ENCODE measurements around the gene TDRD3.

Gene TDRD3

DNA sequence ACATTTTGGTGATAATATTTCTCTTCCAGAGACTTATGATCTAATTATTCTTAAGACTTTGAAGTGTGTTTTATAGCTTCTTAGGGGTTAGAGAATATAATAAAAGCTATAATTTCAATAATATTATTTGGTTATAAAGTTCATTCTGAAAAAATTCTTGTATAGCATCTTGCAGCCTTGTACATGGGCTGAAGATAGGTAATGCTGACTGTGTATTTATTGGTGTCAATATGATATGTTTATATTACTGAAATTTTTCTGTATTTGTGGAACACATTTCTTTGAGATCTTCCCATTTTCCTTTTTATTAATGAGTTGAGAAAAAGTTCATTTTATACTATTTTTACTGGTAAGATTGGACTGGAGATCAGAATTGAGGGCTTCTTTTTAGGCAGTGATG is 87.8 kb downstream of the TDRD3 start:
- no peaks in the 10 kb centered on the region for H3K79me2 ChIP-seq
- H3K4me2 ChIP-seq (ENCODE audit: low read length): no peak overlapping the region
- no peak overlapping the region for H3K4me3 ChIP-seq (ENCODE audit: low read depth, low read length)
- H3K27me3 ChIP-seq (ENCODE audit: control insufficient read depth, insufficient read depth, low read length): no peaks in the 10 kb centered on the region
- H3K9ac ChIP-seq: no peak overlapping the region
- no peaks in the 10 kb centered on the region for H3K4me1 ChIP-seq
- H3K36me3 ChIP-seq (ENCODE audit: control insufficient read depth, insufficient read depth, low read length): no peaks in the 10 kb centered on the region
- no peak overlapping the region for H2AFZ ChIP-seq
- no peaks in the 10 kb centered on the region for H3K9me3 ChIP-seq (ENCODE audit: control insufficient read depth, low read length)
- H3K27ac ChIP-seq: no peak overlapping the region
- no peak for TF ChIP-seq CTCF (IDR thresholded peaks at IDR 0.05)

DNA sequence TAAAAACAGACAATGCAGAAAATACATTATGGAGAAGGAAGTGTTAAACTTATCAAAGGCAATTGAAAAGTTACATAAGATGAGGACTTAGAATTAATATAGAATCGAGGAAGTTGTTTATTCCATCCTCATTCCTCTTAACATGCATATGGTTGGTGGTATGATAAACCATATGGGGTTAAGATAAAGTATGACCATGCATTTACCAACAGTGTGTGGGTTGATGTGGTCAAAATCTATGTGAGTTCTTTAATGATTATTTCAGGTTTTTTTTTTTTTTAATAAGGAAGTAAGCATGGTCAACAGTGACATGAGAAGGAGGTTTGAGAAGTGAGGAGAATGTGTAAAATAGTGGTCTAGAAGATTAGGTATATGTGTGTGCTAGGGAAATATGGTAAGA is 94.5 kb downstream of the TDRD3 start:
- H2AFZ ChIP-seq: no peak overlapping the region
- no peaks in the 10 kb centered on the region for H3K27me3 ChIP-seq (ENCODE audit: control insufficient read depth, insufficient read depth, low read length)
- H3K9ac ChIP-seq: no peak overlapping the region
- no peaks in the 10 kb centered on the region for H3K79me2 ChIP-seq
- H3K4me1 ChIP-seq: no peaks in the 10 kb centered on the region
- no peak overlapping the region for H3K27ac ChIP-seq
- H3K4me3 ChIP-seq (ENCODE audit: low read depth, low read length): no peak overlapping the region
- H3K9me3 ChIP-seq (ENCODE audit: control insufficient read depth, low read length): no peaks in the 10 kb centered on the region
- no peak overlapping the region for H3K4me2 ChIP-seq (ENCODE audit: low read length)
- no peak for TF ChIP-seq CTCF (IDR thresholded peaks at IDR 0.05)
- no peaks in the 10 kb centered on the region for H3K36me3 ChIP-seq (ENCODE audit: control insufficient read depth, insufficient read depth, low read length)

- Histone ChIP-seq H2AFZ (no peak overlapping the region), H3K36me3 (ENCODE audit: control insufficient read depth, insufficient read depth, low read length) (no peaks in the 10 kb centered on the region), H3K4me1 (no peaks in the 10 kb centered on the region), H3K4me3 (ENCODE audit: low read depth, low read length) (no peak overlapping the region), H3K4me2 (ENCODE audit: low read length) (no peak overlapping the region), H3K27ac (no peak overlapping the region), H3K9me3 (ENCODE audit: control insufficient read depth, low read length) (no peaks in the 10 kb centered on the region), H3K27me3 (ENCODE audit: control insufficient read depth, insufficient read depth, low read length) (no peaks in the 10 kb centered on the region), H3K9ac (no peak overlapping the region), H3K79me2 (no peaks in the 10 kb centered on the region)
- no peak for TF ChIP-seq CTCF (IDR thresholded peaks at IDR 0.05)
These were observed 95.2 kb downstream of the TDRD3 start for GRCh38 chr13:60492187-60492586.

DNA sequence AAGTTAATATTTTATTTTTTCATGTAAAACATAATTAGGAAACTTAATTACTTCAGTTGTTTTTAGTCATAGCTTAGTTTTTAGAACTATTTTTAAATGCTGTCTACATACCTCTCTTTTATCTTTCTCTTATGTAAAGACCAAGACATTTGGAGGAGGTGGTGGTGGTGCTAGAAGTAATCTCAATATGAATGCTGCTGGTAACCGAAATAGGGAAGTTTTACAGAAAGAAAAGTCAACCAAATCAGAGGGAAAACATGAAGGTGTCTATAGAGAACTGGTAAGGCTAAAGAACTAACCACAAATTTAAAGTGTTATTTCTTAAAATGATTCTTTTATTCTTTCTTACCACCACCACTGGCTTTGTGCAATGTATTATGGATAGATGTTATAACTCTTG is 97.3 kb downstream of the TDRD3 start:
- H3K4me3 ChIP-seq (ENCODE audit: low read depth, low read length): no peak overlapping the region
- H3K27me3 ChIP-seq (ENCODE audit: control insufficient read depth, insufficient read depth, low read length): no peaks in the 10 kb centered on the region
- no peak overlapping the region for H3K9ac ChIP-seq
- no peak for TF ChIP-seq CTCF (IDR thresholded peaks at IDR 0.05)
- H3K9me3 ChIP-seq (ENCODE audit: control insufficient read depth, low read length): no peaks in the 10 kb centered on the region
- no peaks in the 10 kb centered on the region for H3K36me3 ChIP-seq (ENCODE audit: control insufficient read depth, insufficient read depth, low read length)
- H3K4me1 ChIP-seq: no peaks in the 10 kb centered on the region
- H2AFZ ChIP-seq: no peak overlapping the region
- H3K27ac ChIP-seq: no peak overlapping the region
- no peak overlapping the region for H3K4me2 ChIP-seq (ENCODE audit: low read length)
- H3K79me2 ChIP-seq: no peaks in the 10 kb centered on the region

DNA sequence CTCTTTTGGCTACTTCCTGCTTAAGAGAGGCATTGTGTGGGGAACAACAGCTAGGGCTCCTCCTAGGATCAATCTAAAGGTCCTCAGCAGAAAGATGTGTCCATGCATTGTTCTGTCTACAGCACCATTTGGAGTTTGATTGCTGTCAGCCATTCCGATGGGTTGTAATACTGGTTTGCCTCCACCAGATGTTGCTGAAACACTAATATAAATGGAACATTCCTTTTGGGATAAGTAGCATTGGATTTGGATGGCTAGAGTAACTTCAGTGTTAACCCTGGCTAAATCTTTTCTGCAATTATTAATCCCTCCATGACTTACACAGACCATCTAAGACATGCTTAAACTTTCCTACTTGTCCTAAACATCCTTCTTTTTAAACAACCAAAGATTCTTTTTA is 104.2 kb downstream of the TDRD3 start:
- no peaks in the 10 kb centered on the region for H3K36me3 ChIP-seq (ENCODE audit: control insufficient read depth, insufficient read depth, low read length)
- H3K27ac ChIP-seq: no peak overlapping the region
- H3K9me3 ChIP-seq (ENCODE audit: control insufficient read depth, low read length): no peaks in the 10 kb centered on the region
- no peaks in the 10 kb centered on the region for H3K27me3 ChIP-seq (ENCODE audit: control insufficient read depth, insufficient read depth, low read length)
- no peaks in the 10 kb centered on the region for H3K79me2 ChIP-seq
- H3K4me2 ChIP-seq (ENCODE audit: low read length): no peak overlapping the region
- TF ChIP-seq CTCF (IDR thresholded peaks at IDR 0.05): no peak
- H3K9ac ChIP-seq: no peak overlapping the region
- H3K4me1 ChIP-seq: no peaks in the 10 kb centered on the region
- H3K4me3 ChIP-seq (ENCODE audit: low read depth, low read length): no peak overlapping the region
- no peak overlapping the region for H2AFZ ChIP-seq
